Aorta (tissue), 5 donors: ENCODE data around the gene NPY5R. TPM values are rescaled to one million over a fixed set of nuclear protein-coding genes. Genes with fewer than 3 reads are reported as not detected.

Source experiments
- ATAC-seq: fragments of 200-7000 bp; cut with Tn5 transposase; one replicate; pipeline ENCODE4 v1.9.1; 2022; ENCODE audit warnings: moderate library complexity; ENCODE audit not compliant: low FRiP score
- DNase-seq, 2 donors: peaks; one replicate each; pipeline ENCODE4 v3.0.0-alpha.2; 2020
- H3K27ac ChIP-seq, 2 donors: one replicate each; pipeline ENCODE4 v1.5.1; 2013; ENCODE audit warnings: low read length in 2 of 2, mild to moderate bottlenecking in 2 of 2, moderate library complexity in 2 of 2, control low read depth in 1 of 2, inconsistent platforms in 1 of 2, low read depth in 1 of 2
- H3K27me3 ChIP-seq, 2 donors: one replicate each; pipeline ENCODE4 v1.6.1; 2013; ENCODE audit warnings: control low read depth in 1 of 2, low read length in 1 of 2, mild to moderate bottlenecking in 1 of 2, moderate library complexity in 1 of 2; ENCODE audit not compliant: insufficient read depth in 2 of 2, control insufficient read depth in 1 of 2
- H3K36me3 ChIP-seq, 2 donors: one replicate each; pipeline ENCODE4 v1.6.1; 2013; ENCODE audit warnings: control low read depth in 1 of 2, low read length in 1 of 2, mild to moderate bottlenecking in 1 of 2; ENCODE audit not compliant: insufficient read depth in 2 of 2, control insufficient read depth in 1 of 2
- H3K4me1 ChIP-seq, 2 donors: one replicate each; pipeline ENCODE4 v1.6.1; 2013; ENCODE audit warnings: low read length in 2 of 2, control low read depth in 1 of 2, mild to moderate bottlenecking in 1 of 2, moderate library complexity in 1 of 2; ENCODE audit not compliant: insufficient read depth in 2 of 2, control insufficient read depth in 1 of 2
- H3K4me3 ChIP-seq, 2 donors: one replicate each; pipeline ENCODE4 v1.5.1; 2013; ENCODE audit warnings: low read length in 2 of 2, control low read depth in 1 of 2, mild to moderate bottlenecking in 1 of 2
- H3K9me3 ChIP-seq: one replicate; pipeline ENCODE4 v1.6.1; 2013; ENCODE audit warnings: mild to moderate bottlenecking, low read length; ENCODE audit not compliant: control insufficient read depth
- WGBS, 2 donors: extraction: QIAGEN DNeasy Blood & Tissue Kit; methylation state at CpG; one replicate each; pipeline ENCODE4 v1.1.7; 2013; 5-methylcytosine and 5-hydroxymethylcytosine counted together
- intact Hi-C, 2 donors: fragments of 100-400 bp; cut with DNase I; formaldehyde crosslinking; loops; one replicate each; pipeline versions ENCODE4 v1.14.2 to v1.15.0; 2022
- long read RNA-seq, 2 donors: library from polyadenylated mRNA; unstranded; transcript quantifications; one replicate each; pipeline ENCODE4 v2.0.0, GENCODE V29; 2020 to 2021
- polyA plus RNA-seq, 2 donors: library from polyadenylated mRNA; stranded (reverse); fragments of 200-250 nt; gene quantifications; one replicate each; pipeline ENCODE4 v1.2.3, GENCODE V29; 2013
- total RNA-seq, 2 donors: library from RNA; stranded (reverse); fragmentation: NEBNext Ultra II Directional; extraction: Animal tissue kit (Norgen Biotek cat#: 25700); gene quantifications; one replicate each; pipeline ENCODE4 v1.2.1, GENCODE V29; 2021
- donor health status: healthy with polysubstance abuse.
- donor health status: Bipolar disorder and iron deficiency.
- donor health status: DM: no; HTN: no; CAD: no.
- donor health status: DM: no; HTN: no; CAD: no.
- donor health status: DM: yes; HTN: yes; CAD: no.

The NPY5R gene
- 1 to 10 TPM; 2.0 to 3.0 TPM for total RNA-seq
- polyA plus RNA-seq = 10 to 100 TPM in 1 of 2 donors, 1 to 10 TPM in 1; 3.1 to 15.5 TPM
- long read RNA-seq, donor 1, transcript NPY5R-201 (4 exons, 1,843 nt) = major isoform, 5 of 8 reads
- long read RNA-seq, donor 1, partial matches to known transcripts = 0 of 8 reads
- long read RNA-seq, donor 1, other reads (novel, unspliced or antisense) = 3 of 8 reads
- long read RNA-seq, donor 2, partial matches to known transcripts = 0 of 2 reads
- long read RNA-seq, donor 2, other reads (novel, unspliced or antisense) = 0 of 2 reads

GRCh38 chr4:163343604-163344146, at the start of gene NPY5R:
Gene NPY5R, plus strand, starts transcription at chr4:163343892. Its CDS starts 6,382 bp downstream, at chr4:163350274.
- no peaks in the 10 kb centered on the region for H3K9me3 ChIP-seq
- peak within 1 kb of the TSS; percentile 49 to 52 for H3K27ac ChIP-seq
- H3K4me1 ChIP-seq = no peaks in the 10 kb centered on the region
- H3K4me3 ChIP-seq = peak within 1 kb of the TSS; percentile 77 to 85
- ATAC-seq (peak; percentile 86), DNase-seq (peak; percentile 32 to 73)
- WGBS, 2 donors = 1% methylated on average over 46 to 55 of the region's 55 CpGs
- intact Hi-C loops = loop anchor here in 1 of 2 donors (10.0 kb wide), 1 partner anchor 201 kb away; no protein-coding TSS in a partner anchor
- H3K27me3 ChIP-seq = no peaks in the 10 kb centered on the region
- H3K36me3 ChIP-seq = no peaks in the 10 kb centered on the region

- Histone ChIP-seq H3K4me1 (no peaks in the 10 kb centered on the region), H3K27ac (no peak overlapping the region), H3K9me3 (no peaks in the 10 kb centered on the region), H3K36me3 (no peaks in the 10 kb centered on the region), H3K27me3 (no peaks in the 10 kb centered on the region), H3K4me3 (no peak overlapping the region)
- intact Hi-C loops = no loop called here
- DNase-seq (no peak), ATAC-seq (no peak)
- WGBS, 2 donors = 74 to 78% methylated on average over 3 of the region's 3 CpGs
Measured at GRCh38 chr4:163295138-163295537, 48.6 kb upstream of the NPY5R start.

GRCh38 chr4:163300445-163300844, 43.2 kb upstream of the NPY5R start:
- DNase-seq (no peak), ATAC-seq (no peak)
- intact Hi-C loops = no loop called here
- no peaks in the 10 kb centered on the region for H3K4me1 ChIP-seq
- H3K27ac ChIP-seq = no peak overlapping the region
- H3K36me3 ChIP-seq = no peaks in the 10 kb centered on the region
- no peaks in the 10 kb centered on the region for H3K27me3 ChIP-seq
- H3K9me3 ChIP-seq = no peaks in the 10 kb centered on the region
- 65 to 66% methylated on average over 3 of the region's 3 CpGs for WGBS, 2 donors
- H3K4me3 ChIP-seq = no peak overlapping the region

- 92% methylated on average over 2 of the region's 2 CpGs for WGBS, 2 donors
- Histone ChIP-seq H3K4me1 (no peaks in the 10 kb centered on the region), H3K9me3 (no peaks in the 10 kb centered on the region), H3K36me3 (no peaks in the 10 kb centered on the region), H3K27me3 (no peaks in the 10 kb centered on the region), H3K4me3 (no peak overlapping the region), H3K27ac (no peak overlapping the region)
- DNase-seq (no peak), ATAC-seq (no peak)
- intact Hi-C loops = no loop called here
Measured at GRCh38 chr4:163303069-163303468, 40.6 kb upstream of the NPY5R start.

GRCh38 chr4:163309466-163309865, 34.2 kb upstream of the NPY5R start:
- no peak for DNase-seq
- 11 to 18% methylated on average over 1 of the region's 1 CpG for WGBS, 2 donors
- Histone ChIP-seq H3K36me3 (no peaks in the 10 kb centered on the region), H3K4me3 (no peak overlapping the region), H3K9me3 (no peaks in the 10 kb centered on the region), H3K27me3 (no peaks in the 10 kb centered on the region), H3K4me1 (no peaks in the 10 kb centered on the region), H3K27ac (no peak overlapping the region)
- ATAC-seq = no peak
- intact Hi-C loops = no loop called here

GRCh38 chr4:163317110-163317509, 26.6 kb upstream of the NPY5R start:
- no peaks in the 10 kb centered on the region for H3K4me1 ChIP-seq
- ATAC-seq (no peak), DNase-seq (no peak)
- no peaks in the 10 kb centered on the region for H3K27me3 ChIP-seq
- 0 to 95% methylated on average over 1 of the region's 1 CpG for WGBS, 2 donors
- peaks cover 8% of the 10 kb centered on the region for H3K9me3 ChIP-seq
- no peak overlapping the region for H3K27ac ChIP-seq
- intact Hi-C loops = no loop called here
- H3K36me3 ChIP-seq = no peaks in the 10 kb centered on the region
- no peak overlapping the region for H3K4me3 ChIP-seq

GRCh38 chr4:163330916-163331628, 12.6 kb upstream of the NPY5R start:
- Histone ChIP-seq H3K4me3 (peak overlapping the region; percentile 21 to 97), H3K9me3 (no peaks in the 10 kb centered on the region), H3K27me3 (no peaks in the 10 kb centered on the region), H3K27ac (no peak overlapping the region), H3K4me1 (peaks cover 0 to 2% of the 10 kb centered on the region in 2 donors), H3K36me3 (peaks cover 0 to under 1% of the 10 kb centered on the region in 2 donors)
- DNase-seq (peak; percentile 46 to 69), ATAC-seq (peak; percentile 17)
- intact Hi-C loops = loop anchor here (5.0 to 10.0 kb wide), 7 partner anchors 164 to 834 kb away; partner anchors contain the start of genes NAF1 (in 1 of the 2) and TMA16 (in 1 of the 2)
- 4 to 13% methylated on average over 16 of the region's 16 CpGs for WGBS, 2 donors

GRCh38 chr4:163331629-163332376, 11.9 kb upstream of the NPY5R start:
- peak; percentile 79 for ATAC-seq
- peak; percentile 52 to 82 for DNase-seq
- Histone ChIP-seq H3K4me1 (peaks cover 0 to 2% of the 10 kb centered on the region in 2 donors), H3K27ac (no peak overlapping the region), H3K36me3 (no peaks in the 10 kb centered on the region), H3K27me3 (no peaks in the 10 kb centered on the region), H3K4me3 (peak overlapping the region; percentile 21 to 97), H3K9me3 (no peaks in the 10 kb centered on the region)
- WGBS, 2 donors = 0 to 1% methylated on average over 58 of the region's 58 CpGs
- intact Hi-C loops = loop anchor here (5.0 to 10.0 kb wide), 7 partner anchors 163 to 835 kb away; partner anchors contain the start of genes NAF1 (in 1 of the 2) and TMA16 (in 1 of the 2)
